ENCODE measurements around the gene BIK. TPM values are rescaled to one million over a fixed set of nuclear protein-coding genes. Genes with fewer than 3 reads are reported as not detected.

The BIK gene
- total and polyA plus RNA-seq, 8 donors, result 2.3 to 29.2 (median 16.6) TPM; not detected in 2

GRCh38 chr22:43127166-43127908 lies 16.8 kb downstream of the BIK start:
- Histone ChIP-seq H3K36me3 (peaks cover 0 to 20% (median 20%) of the 10 kb centered on the region in 4 donors), H3K9me3 (no peaks in the 10 kb centered on the region), H3K4me3 (peak overlapping the region in 1 of 4 donors; percentile 18), H3K4me1 (peaks cover 23 to 79% (median 60%) of the 10 kb centered on the region in 4 donors), H3K27me3 (no peaks in the 10 kb centered on the region), H3K27ac (peak overlapping the region; percentile 73 to 85 (median 78))
- DNase-seq, result peak; percentile 78 to 92
- intact Hi-C loops (cut with DNase I; ENCODE audit: low total_unique reads), result no loop called here
- TF ChIP-seq, protein P1, sequence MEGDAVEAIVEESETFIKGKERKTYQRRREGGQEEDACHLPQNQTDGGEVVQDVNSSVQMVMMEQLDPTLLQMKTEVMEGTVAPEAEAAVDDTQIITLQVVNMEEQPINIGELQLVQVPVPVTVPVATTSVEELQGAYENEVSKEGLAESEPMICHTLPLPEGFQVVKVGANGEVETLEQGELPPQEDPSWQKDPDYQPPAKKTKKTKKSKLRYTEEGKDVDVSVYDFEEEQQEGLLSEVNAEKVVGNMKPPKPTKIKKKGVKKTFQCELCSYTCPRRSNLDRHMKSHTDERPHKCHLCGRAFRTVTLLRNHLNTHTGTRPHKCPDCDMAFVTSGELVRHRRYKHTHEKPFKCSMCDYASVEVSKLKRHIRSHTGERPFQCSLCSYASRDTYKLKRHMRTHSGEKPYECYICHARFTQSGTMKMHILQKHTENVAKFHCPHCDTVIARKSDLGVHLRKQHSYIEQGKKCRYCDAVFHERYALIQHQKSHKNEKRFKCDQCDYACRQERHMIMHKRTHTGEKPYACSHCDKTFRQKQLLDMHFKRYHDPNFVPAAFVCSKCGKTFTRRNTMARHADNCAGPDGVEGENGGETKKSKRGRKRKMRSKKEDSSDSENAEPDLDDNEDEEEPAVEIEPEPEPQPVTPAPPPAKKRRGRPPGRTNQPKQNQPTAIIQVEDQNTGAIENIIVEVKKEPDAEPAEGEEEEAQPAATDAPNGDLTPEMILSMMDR (IDR thresholded peaks at IDR 0.05), result peak in 1 of 7 experiments; percentile 5
- TF ChIP-seq EP300 (IDR thresholded peaks at IDR 0.05), result no peak
- no peak for TF ChIP-seq POLR2A (IDR thresholded peaks at IDR 0.05)
- TF ChIP-seq POLR2AphosphoS5 (IDR thresholded peaks at IDR 0.05), result peak in 2 of 3 donors; percentile 83 to 86
- WGBS, 5 donors, result 40 to 71% (median 55%) methylated on average over 16 to 17 of the region's 17 CpGs

GRCh38 chr22:43128116-43128515 lies 17.6 kb downstream of the BIK start:
- peaks cover 23 to 74% (median 56%) of the 10 kb centered on the region in 4 donors for H3K4me1 ChIP-seq
- peak overlapping the region; percentile 73 to 85 (median 78) for H3K27ac ChIP-seq
- TF ChIP-seq POLR2A (IDR thresholded peaks at IDR 0.05) (no peak), POLR2AphosphoS5 (IDR thresholded peaks at IDR 0.05) (no peak), EP300 (IDR thresholded peaks at IDR 0.05) (no peak)
- TF ChIP-seq, protein P1 (IDR thresholded peaks at IDR 0.05), result no peak
- DNase-seq, result peak in 1 of 2 donors; percentile 52
- WGBS, 5 donors, result 32 to 69% (median 33%) methylated on average over 13 of the region's 13 CpGs
- peak overlapping the region in 1 of 4 donors; percentile 18 for H3K4me3 ChIP-seq
- peaks cover 0 to 28% (median 27%) of the 10 kb centered on the region in 4 donors for H3K36me3 ChIP-seq
- no peaks in the 10 kb centered on the region for H3K27me3 ChIP-seq
- H3K9me3 ChIP-seq, result no peaks in the 10 kb centered on the region
- intact Hi-C loops (cut with DNase I; ENCODE audit: low total_unique reads), result no loop called here

DNA sequence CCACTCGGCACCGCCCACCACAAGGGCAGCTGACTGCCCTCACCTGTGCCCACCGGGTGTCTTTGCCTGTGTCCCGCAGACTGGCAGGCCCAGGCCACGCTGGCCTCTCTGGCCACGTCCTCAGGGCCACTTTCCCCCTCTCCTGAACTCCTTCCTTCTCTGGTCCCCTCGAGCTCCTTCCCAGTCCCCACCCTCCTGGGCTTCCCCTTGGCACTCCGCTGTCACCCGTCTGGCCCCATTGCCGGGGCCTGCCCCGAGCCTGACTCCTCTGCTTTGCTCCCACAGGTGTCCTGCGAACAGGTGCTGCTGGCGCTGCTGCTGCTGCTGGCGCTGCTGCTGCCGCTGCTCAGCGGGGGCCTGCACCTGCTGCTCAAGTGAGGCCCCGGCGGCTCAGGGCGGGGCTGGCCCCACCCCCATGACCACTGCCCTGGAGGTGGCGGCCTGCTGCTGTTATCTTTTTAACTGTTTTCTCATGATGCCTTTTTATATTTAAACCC lies 18.4 kb downstream of the BIK start:
- TF ChIP-seq EP300 (IDR thresholded peaks at IDR 0.05), result no peak
- TF ChIP-seq POLR2AphosphoS5 (IDR thresholded peaks at IDR 0.05), result peak in 2 of 3 donors; percentile 53 to 65
- TF ChIP-seq, protein P1 (IDR thresholded peaks at IDR 0.05), result no peak
- no peak for TF ChIP-seq POLR2A (IDR thresholded peaks at IDR 0.05)
- Histone ChIP-seq H3K27ac (peak overlapping the region; percentile 73 to 85 (median 78)), H3K36me3 (peaks cover 0 to 37% (median 36%) of the 10 kb centered on the region in 4 donors), H3K4me1 (peaks cover 23 to 71% (median 54%) of the 10 kb centered on the region in 4 donors), H3K27me3 (no peaks in the 10 kb centered on the region), H3K4me3 (peak overlapping the region in 2 of 4 donors; percentile 5 to 18), H3K9me3 (no peaks in the 10 kb centered on the region)
- WGBS, 5 donors, result 17 to 45% (median 29%) methylated on average over 14 to 20 of the region's 20 CpGs
- intact Hi-C loops (cut with DNase I; ENCODE audit: low total_unique reads), result no loop called here
- peak; percentile 82 to 86 for DNase-seq

DNA sequence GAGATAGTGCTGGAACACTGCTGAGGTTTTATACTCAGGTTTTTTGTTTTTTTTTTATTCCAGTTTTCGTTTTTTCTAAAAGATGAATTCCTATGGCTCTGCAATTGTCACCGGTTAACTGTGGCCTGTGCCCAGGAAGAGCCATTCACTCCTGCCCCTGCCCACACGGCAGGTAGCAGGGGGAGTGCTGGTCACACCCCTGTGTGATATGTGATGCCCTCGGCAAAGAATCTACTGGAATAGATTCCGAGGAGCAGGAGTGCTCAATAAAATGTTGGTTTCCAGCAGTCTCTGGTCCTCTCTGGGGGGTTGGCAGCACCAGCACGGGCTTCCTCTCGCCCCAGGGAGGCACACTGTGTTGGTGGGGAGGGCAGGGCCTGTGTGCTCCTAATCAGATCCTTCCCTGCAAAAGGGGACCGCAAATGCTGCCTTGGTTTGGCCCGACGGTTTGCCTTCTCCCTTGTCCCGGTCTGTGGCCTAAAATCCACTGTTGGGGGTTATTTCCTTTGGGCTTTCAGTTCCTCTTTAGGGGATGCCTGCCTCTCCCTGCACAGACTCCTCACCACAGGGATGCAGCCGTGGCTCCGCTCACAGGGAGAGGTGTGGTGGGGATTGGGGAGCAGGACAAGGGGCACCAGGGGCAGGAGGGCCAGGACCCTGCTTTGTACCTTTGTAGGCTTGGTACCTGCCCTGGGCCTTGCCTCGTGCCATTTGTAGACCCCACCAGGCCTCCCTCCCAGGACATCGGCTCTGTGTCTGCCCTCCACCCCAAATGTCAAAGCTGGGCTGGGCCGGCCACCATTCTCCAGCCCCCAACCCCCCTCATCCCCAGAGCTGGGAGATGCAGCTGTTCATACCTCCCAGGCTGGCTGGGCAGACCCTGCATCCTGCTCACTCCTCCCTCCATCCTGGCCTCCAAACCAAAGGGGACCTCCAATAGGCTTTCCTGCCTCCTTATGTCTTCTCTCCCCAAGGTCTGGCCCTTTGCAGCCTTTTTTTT lies 19.2 kb downstream of the BIK start:
- no peak for TF ChIP-seq EP300 (IDR thresholded peaks at IDR 0.05)
- TF ChIP-seq, protein P1 (IDR thresholded peaks at IDR 0.05), result peak in 1 of 7 experiments; percentile 4
- peaks cover 23 to 65% (median 54%) of the 10 kb centered on the region in 4 donors for H3K4me1 ChIP-seq
- intact Hi-C loops (cut with DNase I; ENCODE audit: low total_unique reads), result no loop called here
- H3K36me3 ChIP-seq, result peaks cover 0 to 44% (median 43%) of the 10 kb centered on the region in 4 donors
- H3K27ac ChIP-seq, result peak overlapping the region; percentile 15 to 85 (median 73)
- no peak for DNase-seq
- H3K9me3 ChIP-seq, result no peaks in the 10 kb centered on the region
- H3K4me3 ChIP-seq, result no peak overlapping the region
- no peaks in the 10 kb centered on the region for H3K27me3 ChIP-seq
- WGBS, 5 donors, result 45 to 55% (median 46%) methylated on average over 14 to 16 of the region's 16 CpGs

All from stomach (tissue), 9 donors.